Measurements from ENCODE around the gene FBXO40. TPM values are rescaled to one million over a fixed set of nuclear protein-coding genes. Genes with fewer than 3 reads are reported as not detected.

FBXO40 gene
- total RNA-seq, 2 donors from 2014 or later, result not detected

- no peak for DNase-seq
- intact Hi-C loops (cut with DNase I, micrococcal nuclease), result no loop called here
- ATAC-seq, result no peak
Observed at GRCh38 chr3:121654493-121655385, 61.6 kb downstream of the FBXO40 start.

GRCh38 chr3:121658716-121659435 lies 65.7 kb downstream of the FBXO40 start:
- DNase-seq (no peak), ATAC-seq (no peak)
- intact Hi-C loops (cut with DNase I, micrococcal nuclease), result no loop called here

DNA sequence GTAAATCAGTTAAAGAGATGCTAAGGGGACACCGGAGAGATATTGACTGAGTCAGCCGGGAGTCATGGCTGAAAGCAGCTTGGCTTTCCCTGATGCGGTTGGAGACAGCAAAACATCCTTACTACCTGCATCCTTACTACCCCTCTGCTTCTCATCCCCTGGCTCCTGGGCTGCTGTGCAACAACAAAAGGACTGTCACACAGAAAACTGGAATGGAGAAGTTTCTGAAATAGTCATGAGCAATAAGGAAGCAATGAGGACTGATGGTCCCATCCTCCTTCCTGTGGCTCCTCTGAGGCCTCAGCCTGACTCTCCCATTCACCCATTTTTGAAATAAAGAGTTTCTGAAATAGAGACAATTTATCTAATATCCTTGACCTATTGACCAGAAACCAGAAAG lies 66.4 kb downstream of the FBXO40 start:
- intact Hi-C loops (cut with DNase I, micrococcal nuclease), result no loop called here
- ATAC-seq, result no peak
- no peak for DNase-seq

DNA sequence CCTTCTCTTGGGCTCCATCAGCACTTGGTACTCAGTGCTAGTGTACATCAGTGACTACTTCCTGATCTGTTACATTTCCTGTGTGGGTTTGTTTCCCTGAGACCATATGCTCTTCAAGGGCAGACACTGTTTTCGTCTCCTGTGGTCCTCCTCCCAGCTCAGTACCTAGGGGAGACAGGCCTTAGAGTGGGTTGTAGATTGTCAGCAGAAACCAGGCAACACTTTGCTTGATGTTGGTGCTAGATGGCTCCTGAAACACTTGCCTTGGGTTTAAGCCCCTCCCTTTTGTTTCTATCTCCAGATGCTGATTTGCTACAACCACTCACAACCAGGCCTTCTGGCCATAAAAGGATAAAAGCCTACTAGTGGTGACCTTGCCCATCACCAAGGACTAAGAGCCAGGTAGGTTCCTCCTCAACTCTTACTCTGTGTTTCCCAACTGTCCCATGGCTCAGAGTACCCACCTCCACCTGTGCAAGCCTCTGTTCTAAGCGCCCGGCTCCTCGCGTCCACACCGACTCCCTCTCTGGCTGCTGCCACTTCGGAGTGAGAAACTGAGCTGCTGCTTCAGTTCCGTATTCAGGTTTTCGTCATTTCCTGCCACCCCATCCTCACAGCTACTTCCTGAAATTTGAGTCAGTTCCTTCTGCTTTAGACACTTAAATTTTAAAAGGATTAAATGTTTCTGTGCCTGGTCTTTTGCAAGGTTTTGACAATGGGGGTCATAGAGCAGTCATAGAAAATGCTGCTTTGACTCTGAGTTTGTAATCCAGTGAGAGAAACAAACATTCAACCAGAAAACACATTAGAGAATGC lies 67.4 kb downstream of the FBXO40 start, which contains the start of gene HCLS1:
Gene HCLS1 (minus strand): TSS at position 548 of the 816 bp plus-strand sequence. CDS start 2,556 bp downstream, outside the sequence.
- peak; percentile 54 for ATAC-seq
- peak; percentile 45 to 58 for DNase-seq
- intact Hi-C loops (cut with DNase I, micrococcal nuclease), result no loop called here

DNA sequence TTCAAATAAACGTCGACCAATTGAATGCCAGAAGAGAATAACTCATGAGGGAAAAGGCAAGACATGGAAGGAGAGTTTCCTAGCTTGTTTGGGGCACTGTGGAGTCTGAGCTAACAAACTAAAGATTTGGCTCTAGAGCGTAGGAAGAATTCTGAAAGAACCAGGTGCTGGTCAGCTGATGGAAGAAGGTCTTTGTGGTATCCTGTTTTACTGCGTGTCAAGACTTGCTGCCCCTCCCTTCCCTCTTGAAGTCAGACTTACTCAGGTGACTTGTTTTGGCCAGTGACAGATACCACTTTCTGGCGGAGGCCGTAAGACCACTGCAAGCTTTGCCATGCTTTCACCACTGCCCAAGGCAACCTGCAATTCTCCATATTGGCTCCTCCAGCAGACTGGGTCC lies 68.2 kb downstream of the FBXO40 start:
- DNase-seq (no peak), ATAC-seq (no peak)
- intact Hi-C loops (cut with DNase I, micrococcal nuclease), result no loop called here

- ATAC-seq, result no peak
- no peak for DNase-seq
- intact Hi-C loops (cut with DNase I, micrococcal nuclease), result no loop called here
Observed at GRCh38 chr3:121662742-121663141, 69.6 kb downstream of the FBXO40 start.

GRCh38 chr3:121663171-121663847 lies 70.1 kb downstream of the FBXO40 start:
- ATAC-seq (no peak), DNase-seq (no peak)
- intact Hi-C loops (cut with DNase I, micrococcal nuclease), result no loop called here

- no peak for DNase-seq
- intact Hi-C loops (cut with DNase I, micrococcal nuclease), result no loop called here
- no peak for ATAC-seq
Observed at GRCh38 chr3:121665488-121665887, 72.3 kb downstream of the FBXO40 start.

- intact Hi-C loops (cut with DNase I, micrococcal nuclease), result no loop called here
- no peak for ATAC-seq
- no peak for DNase-seq
Observed at GRCh38 chr3:121667333-121667732, 74.2 kb downstream of the FBXO40 start.

DNA sequence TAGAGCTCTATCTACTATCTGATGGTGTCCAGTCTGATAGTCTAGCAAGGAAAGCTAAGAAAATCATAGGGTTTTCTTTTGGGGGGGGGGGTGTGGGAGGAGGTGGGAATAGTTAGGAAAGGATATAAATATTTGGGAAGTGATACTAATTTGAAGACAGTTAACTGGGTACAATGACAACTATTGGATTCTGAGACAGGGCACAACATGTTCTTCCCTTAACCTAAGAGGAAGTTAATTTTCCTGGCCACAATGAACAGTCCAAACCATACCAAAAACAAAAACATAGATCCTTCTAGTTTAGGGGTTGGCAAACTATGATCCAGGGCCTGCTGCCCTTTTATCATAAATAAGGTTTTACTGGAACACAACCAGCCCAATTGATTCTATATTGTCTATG lies 77.5 kb downstream of the FBXO40 start:
- DNase-seq, result no peak
- no peak for ATAC-seq
- intact Hi-C loops (cut with DNase I, micrococcal nuclease), result no loop called here

GRCh38 chr3:121677141-121677540 lies 84.0 kb downstream of the FBXO40 start:
- no peak for DNase-seq
- no peak for ATAC-seq
- intact Hi-C loops (cut with DNase I, micrococcal nuclease), result no loop called here

Other genes with a start within 250 kb of the FBXO40 start
- gene POLQ, start 47.4 kb upstream of the FBXO40 start, total RNA-seq, result 1 to 10 TPM; 1.5 to 3.0 TPM
- not detected for gene ARGFX, start 25.4 kb upstream of the FBXO40 start, total RNA-seq
- 10 to 100 TPM in 1 of 2 donors, 1 to 10 TPM in 1; 9.2 to 19.7 TPM for gene HCLS1, start 67.5 kb downstream of the FBXO40 start, total RNA-seq
- gene GOLGB1, start 156.4 kb downstream of the FBXO40 start, total RNA-seq, result 10 to 100 TPM; 69.9 to 72.6 TPM
- gene IQCB1, start 241.7 kb downstream of the FBXO40 start, total RNA-seq, result 10 to 100 TPM; 12.4 to 18.1 TPM
- gene EAF2, start 241.8 kb downstream of the FBXO40 start, total RNA-seq, result 1 to 10 TPM; 5.2 to 9.7 TPM

Data from left colon (tissue), 2 donors.